K562 treated with DMSO at 1 percent for 12 hours (cell line): ENCODE results near the gene AKAP6. TPM values are rescaled to one million over a fixed set of nuclear protein-coding genes. Genes with fewer than 3 reads are reported as not detected.

Experiments
- total RNA-seq: library from RNA; unstranded; fragments of 300-600 nt; gene quantifications from 2 replicates; pipeline ENCODE4 v1.2.3, GENCODE V29; 2022; ENCODE audit not compliant: insufficient read depth

AKAP6 gene, protein sequence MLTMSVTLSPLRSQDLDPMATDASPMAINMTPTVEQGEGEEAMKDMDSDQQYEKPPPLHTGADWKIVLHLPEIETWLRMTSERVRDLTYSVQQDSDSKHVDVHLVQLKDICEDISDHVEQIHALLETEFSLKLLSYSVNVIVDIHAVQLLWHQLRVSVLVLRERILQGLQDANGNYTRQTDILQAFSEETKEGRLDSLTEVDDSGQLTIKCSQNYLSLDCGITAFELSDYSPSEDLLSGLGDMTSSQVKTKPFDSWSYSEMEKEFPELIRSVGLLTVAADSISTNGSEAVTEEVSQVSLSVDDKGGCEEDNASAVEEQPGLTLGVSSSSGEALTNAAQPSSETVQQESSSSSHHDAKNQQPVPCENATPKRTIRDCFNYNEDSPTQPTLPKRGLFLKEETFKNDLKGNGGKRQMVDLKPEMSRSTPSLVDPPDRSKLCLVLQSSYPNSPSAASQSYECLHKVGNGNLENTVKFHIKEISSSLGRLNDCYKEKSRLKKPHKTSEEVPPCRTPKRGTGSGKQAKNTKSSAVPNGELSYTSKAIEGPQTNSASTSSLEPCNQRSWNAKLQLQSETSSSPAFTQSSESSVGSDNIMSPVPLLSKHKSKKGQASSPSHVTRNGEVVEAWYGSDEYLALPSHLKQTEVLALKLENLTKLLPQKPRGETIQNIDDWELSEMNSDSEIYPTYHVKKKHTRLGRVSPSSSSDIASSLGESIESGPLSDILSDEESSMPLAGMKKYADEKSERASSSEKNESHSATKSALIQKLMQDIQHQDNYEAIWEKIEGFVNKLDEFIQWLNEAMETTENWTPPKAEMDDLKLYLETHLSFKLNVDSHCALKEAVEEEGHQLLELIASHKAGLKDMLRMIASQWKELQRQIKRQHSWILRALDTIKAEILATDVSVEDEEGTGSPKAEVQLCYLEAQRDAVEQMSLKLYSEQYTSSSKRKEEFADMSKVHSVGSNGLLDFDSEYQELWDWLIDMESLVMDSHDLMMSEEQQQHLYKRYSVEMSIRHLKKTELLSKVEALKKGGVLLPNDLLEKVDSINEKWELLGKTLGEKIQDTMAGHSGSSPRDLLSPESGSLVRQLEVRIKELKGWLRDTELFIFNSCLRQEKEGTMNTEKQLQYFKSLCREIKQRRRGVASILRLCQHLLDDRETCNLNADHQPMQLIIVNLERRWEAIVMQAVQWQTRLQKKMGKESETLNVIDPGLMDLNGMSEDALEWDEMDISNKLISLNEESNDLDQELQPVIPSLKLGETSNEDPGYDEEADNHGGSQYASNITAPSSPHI (N-terminal part only)
- 0.15 TPM in 1 of 2 replicates, not detected in the other for total RNA-seq

DNA sequence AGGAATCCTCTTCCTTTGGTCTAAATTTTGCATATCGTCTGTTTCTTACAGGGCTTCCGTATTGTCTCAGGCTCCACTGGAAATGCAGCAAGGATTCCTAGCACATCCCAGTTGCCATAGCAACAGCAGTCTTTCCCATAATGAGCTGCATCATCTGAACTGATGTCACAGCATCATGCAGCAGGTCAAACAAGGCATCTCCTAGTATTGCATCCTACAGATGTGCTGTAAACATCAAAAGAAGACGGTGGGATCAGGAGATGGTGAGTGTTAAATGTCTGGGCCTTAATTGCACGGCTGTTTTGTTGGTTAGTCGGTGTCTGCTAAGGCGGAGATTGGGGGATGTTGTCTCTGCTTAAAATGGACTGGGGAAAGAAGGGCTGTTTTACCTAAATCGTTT lies at the start of gene AKAP6:
TSS of gene AKAP6 (plus strand) at position 153 of the 400 bp plus-strand sequence. CDS start 104,196 bp downstream, outside the sequence.

Other genes starting within 250 kb of the AKAP6 start
- gene RNU6-7, start 127.3 kb upstream of the AKAP6 start, total RNA-seq: not detected in 2 replicates
- gene RNU6-8, start 126.0 kb upstream of the AKAP6 start, total RNA-seq: not detected in 2 replicates